Stimulated activated CD4-positive, alpha-beta T cell treated with anti-CD3 and anti-CD28 coated beads, TNF-alpha, amount 100 ng/mL, for 4 hours (primary cell): ENCODE results near the gene MICAL3.

Source experiments
- DNase-seq, 3 experiments: peaks; one replicate each; pipeline ENCODE4 v3.0.0-alpha.2; 2020; ENCODE audit warnings: low read depth in 3 of 3

MICAL3 gene

GRCh38 chr22:17872471-17872870, 151.9 kb downstream of the MICAL3 start:
- DNase-seq = no peak

- DNase-seq = no peak
Observed at GRCh38 chr22:17871726-17872458, 152.5 kb downstream of the MICAL3 start.

- DNase-seq = no peak
Observed at GRCh38 chr22:17870407-17870806, 154.0 kb downstream of the MICAL3 start.

DNA sequence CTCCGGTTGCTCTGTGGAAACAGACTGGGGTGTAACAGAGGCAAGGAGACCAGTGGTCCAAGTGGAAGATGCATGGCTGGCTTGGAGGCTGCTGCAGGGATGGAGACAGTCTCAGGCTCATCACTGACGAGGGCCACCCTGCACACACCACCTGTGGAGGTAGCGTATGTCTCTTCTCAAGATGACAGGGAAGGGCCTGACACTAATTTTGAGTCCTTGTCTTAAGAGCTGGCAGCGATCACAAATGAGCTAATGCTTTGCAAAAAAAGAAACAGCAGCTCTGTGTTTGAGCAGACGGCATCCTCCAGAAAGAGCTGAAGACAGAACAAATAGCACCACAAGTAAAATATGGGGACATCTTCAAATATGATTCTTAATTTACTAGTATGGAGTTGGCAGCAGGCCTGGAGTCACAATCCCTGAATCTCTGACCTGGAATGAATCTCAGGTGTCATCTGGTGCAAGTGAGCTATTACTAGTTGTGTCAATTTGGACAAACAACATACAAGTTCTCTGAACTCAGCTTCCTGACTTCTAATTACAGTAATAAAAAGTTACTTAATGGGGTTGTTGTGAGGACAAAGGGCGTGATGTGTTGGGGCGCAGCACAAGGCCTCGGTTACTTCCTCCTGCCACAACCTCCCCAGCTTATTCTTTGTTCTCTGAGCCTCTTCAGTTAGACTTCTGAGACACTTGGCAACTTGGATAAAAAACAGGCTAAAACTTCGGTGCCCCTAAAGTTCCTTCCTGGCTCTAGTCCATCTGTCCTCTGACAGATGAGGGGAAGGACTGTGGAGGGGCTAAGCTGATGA, 154.9 kb downstream of the MICAL3 start:
- DNase-seq = no peak

DNA sequence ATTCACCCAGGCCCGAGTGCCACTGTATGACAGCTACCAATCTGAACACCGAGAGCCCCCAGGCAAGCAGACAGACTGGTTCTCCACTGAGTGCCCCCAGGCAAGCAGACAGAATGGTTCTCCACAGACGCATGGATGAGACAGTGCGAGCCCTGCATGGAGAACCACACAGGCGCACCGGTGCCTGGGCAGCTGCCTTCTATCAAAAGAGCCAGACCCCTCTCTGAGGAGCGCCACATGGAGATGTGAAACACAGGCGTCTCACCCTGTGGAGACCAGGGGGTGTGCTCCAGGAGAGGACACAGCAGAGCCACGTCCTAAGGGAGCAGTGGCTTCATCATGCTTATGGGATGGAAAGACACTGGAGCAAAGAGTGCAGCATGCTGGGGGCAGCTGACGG, 155.6 kb downstream of the MICAL3 start:
- DNase-seq = no peak

GRCh38 chr22:17867160-17867785, 157.1 kb downstream of the MICAL3 start:
- no peak for DNase-seq

DNA sequence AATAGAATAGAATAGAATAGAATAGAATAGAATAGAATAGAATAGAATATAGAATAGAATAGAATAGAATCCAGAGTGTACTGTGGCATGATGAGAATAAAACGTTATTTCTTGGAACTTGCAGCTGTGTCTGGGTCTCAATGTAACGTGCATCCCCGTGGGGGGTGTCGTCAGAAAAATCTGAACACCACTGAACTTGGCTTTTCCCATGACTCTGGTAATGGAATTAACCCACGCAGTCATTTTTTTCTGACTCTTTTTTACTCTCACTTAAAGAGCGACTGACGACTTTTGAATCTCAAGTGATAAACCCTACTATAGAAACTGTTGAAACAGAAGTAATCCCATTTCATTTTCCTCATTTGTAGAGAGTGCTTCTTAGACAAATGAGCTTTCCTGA, 157.7 kb downstream of the MICAL3 start:
- DNase-seq = no peak

GRCh38 chr22:17866127-17866526, 158.2 kb downstream of the MICAL3 start:
- no peak for DNase-seq

DNA sequence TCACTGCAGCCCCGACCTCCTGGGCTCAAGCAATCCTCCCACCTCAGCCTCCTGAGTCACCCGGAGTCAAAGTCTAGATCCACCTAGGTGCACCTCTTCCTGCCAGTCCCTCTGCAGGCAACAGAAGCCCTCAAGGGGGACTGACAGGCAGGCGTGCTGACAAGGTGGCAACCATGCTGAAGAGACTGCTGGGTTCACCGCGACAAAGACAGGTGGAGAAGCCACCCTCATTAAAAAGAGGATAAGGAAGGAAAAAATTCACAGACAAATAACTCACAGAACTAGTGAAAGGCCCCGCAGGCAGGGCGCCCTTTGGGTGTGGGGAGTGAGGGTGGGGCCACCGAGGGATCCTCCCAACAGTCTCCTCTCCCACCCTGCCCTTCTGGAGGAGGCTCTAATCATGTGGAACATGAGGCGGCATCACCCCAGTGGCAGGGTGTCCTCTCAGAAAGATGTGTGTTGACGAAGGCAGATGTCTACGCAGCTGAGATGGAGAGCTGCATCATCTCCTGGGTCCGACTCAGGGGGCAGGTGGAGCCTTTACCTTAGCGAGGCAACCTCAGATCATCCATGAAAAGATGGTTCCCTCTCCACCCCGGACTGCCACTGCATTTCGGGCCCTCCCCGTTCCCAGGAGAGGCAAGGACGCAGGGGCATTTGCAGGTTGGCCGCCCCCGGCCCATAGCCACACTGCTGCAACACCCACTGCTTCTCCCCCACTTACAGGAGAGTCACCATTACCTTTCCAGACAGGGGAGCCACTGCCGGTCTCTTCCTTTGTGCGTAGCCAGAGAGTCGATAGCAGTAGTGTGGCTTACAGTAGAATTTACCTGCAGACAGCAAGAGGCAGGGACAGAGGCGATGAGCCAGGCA, 158.9 kb downstream of the MICAL3 start:
- no peak for DNase-seq

GRCh38 chr22:17864398-17865182, 159.8 kb downstream of the MICAL3 start:
- no peak for DNase-seq

GRCh38 chr22:17862646-17863181, 161.6 kb downstream of the MICAL3 start:
- DNase-seq = no peak

GRCh38 chr22:17861909-17862308, 162.5 kb downstream of the MICAL3 start:
- no peak for DNase-seq

GRCh38 chr22:17860220-17860965, 164.0 kb downstream of the MICAL3 start:
- DNase-seq = no peak

DNA sequence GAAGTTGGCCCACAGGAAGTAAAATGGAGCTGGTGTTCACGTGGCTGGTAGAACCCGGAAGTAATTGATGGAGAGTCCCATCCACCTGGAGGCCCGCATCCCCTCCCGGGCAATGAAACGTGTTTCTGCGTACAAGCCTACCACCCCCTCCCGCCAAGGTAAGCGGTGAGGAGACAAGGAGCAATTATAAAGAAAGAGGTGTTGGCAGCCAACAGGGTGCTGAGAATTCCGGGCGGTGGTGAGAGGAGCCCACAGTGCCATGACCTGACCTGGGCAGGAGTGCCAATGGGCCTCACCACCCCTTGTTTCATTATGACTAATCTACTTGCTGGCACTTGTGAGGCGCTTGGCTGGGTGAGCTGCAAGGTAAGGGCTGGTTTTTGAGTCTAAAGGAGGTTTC, 166.3 kb downstream of the MICAL3 start:
- no peak for DNase-seq

GRCh38 chr22:17855572-17856290, 168.6 kb downstream of the MICAL3 start:
- DNase-seq = no peak

- no peak for DNase-seq
Observed at GRCh38 chr22:17853073-17853472, 171.3 kb downstream of the MICAL3 start.

DNA sequence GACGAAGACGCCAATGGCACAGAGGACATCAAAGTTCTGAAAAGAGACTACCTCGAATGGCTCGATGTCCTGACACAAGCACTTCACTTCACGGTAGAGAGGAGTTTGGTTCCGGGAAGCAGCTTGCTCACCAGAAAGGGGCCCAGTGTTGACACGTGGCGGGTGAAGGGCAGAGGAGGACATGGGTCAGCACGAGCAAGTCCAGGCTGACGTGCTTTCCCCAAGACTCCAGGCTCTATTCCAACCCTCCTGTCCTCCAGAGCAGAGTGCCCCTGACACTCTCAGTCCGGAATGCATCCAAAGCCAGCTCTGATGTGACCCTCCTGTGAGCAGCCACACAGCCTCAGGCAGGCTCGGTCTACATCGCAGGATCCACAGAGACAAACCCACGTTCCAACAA, 172.6 kb downstream of the MICAL3 start:
- DNase-seq = no peak

- no peak for DNase-seq
Observed at GRCh38 chr22:17847360-17848078, 176.8 kb downstream of the MICAL3 start.
